ENCODE data around the gene ITSN1. TPM values are rescaled to one million over a fixed set of nuclear protein-coding genes. Genes with fewer than 3 reads are reported as not detected.
"Not testable (repeated sequence)": the region's sequence is repeated elsewhere in the genome, so short reads cannot be mapped to it uniquely, and the experiment has no call there.

Gene ITSN1
- total RNA-seq, 4 donors from 2014 or later: 29.6 to 42.2 (median 41.1) TPM

GRCh38 chr21:33618407-33618806 is 23.9 kb upstream of the ITSN1 start:
- whole genome bisulfite sequencing, 2 donors: 99 to 100% methylated on average over 2 of the region's 2 CpGs
- intact Hi-C loops (cut with DNase I): no loop called here
- Histone ChIP-seq H3K9me3 (no peaks in the 10 kb centered on the region), H3K4me3 (replicated peaks in 1 of 3) (no peak overlapping the region), H3K4me1 (no peaks in the 10 kb centered on the region), H3K36me3 (peaks cover 10 to 21% of the 10 kb centered on the region in 2 donors), H3K27ac (no peak overlapping the region), H3K27me3 (no peaks in the 10 kb centered on the region)
- TF ChIP-seq CTCF (IDR thresholded peaks at IDR 0.05) (no peak), POLR2A (IDR thresholded peaks at IDR 0.05) (no peak)
- no peak for DNase-seq

GRCh38 chr21:33619726-33620125 is 22.6 kb upstream of the ITSN1 start:
- no peak for DNase-seq
- Histone ChIP-seq H3K4me1 (no peaks in the 10 kb centered on the region), H3K9me3 (no peaks in the 10 kb centered on the region), H3K27ac (no peak overlapping the region), H3K4me3 (replicated peaks in 1 of 3) (no peak overlapping the region), H3K27me3 (no peaks in the 10 kb centered on the region), H3K36me3 (peaks cover 10 to 20% of the 10 kb centered on the region in 2 donors)
- TF ChIP-seq POLR2A (IDR thresholded peaks at IDR 0.05): no peak
- no peak for TF ChIP-seq CTCF (IDR thresholded peaks at IDR 0.05)
- 94 to 96% methylated on average over 4 of the region's 4 CpGs for WGBS, 2 donors
- intact Hi-C loops (cut with DNase I): no loop called here

- Histone ChIP-seq H3K4me1 (no peaks in the 10 kb centered on the region), H3K9me3 (no peaks in the 10 kb centered on the region), H3K27me3 (no peaks in the 10 kb centered on the region), H3K36me3 (peaks cover 4 to 18% of the 10 kb centered on the region in 2 donors), H3K4me3 (replicated peaks in 1 of 3) (no peak overlapping the region), H3K27ac (no peak overlapping the region)
- DNase-seq: no peak
- TF ChIP-seq POLR2A (IDR thresholded peaks at IDR 0.05) (no peak), CTCF (IDR thresholded peaks at IDR 0.05) (no peak)
- intact Hi-C loops (cut with DNase I): no loop called here
Observed at GRCh38 chr21:33622253-33622652, 20.0 kb upstream of the ITSN1 start.

- intact Hi-C loops (cut with DNase I); H3K4me3 ChIP-seq (replicated peaks in 1 of 3); DNase-seq; H3K4me1 ChIP-seq; H3K27ac ChIP-seq; H3K9me3 ChIP-seq; H3K27me3 ChIP-seq: not testable (repeated sequence)
- 90 to 93% methylated on average over 7 of the region's 7 CpGs for WGBS, 2 donors
- H3K36me3 ChIP-seq: peaks cover 7 to 16% of the 10 kb centered on the region in 2 donors
Observed at GRCh38 chr21:33626151-33626550, 16.1 kb upstream of the ITSN1 start.

GRCh38 chr21:33634254-33634653 is 8.0 kb upstream of the ITSN1 start:
- Histone ChIP-seq H3K27me3 (no peaks in the 10 kb centered on the region), H3K4me3 (replicated peaks in 1 of 3) (no peak overlapping the region), H3K9me3 (no peaks in the 10 kb centered on the region), H3K4me1 (no peaks in the 10 kb centered on the region), H3K36me3 (peaks cover 0 to 7% of the 10 kb centered on the region in 2 donors), H3K27ac (no peak overlapping the region)
- TF ChIP-seq POLR2A (IDR thresholded peaks at IDR 0.05): no peak
- intact Hi-C loops (cut with DNase I): no loop called here
- no peak for DNase-seq
- WGBS, 2 donors: 97 to 99% methylated on average over 2 of the region's 2 CpGs

- H3K27me3 ChIP-seq: no peaks in the 10 kb centered on the region
- no peaks in the 10 kb centered on the region for H3K9me3 ChIP-seq
- H3K36me3 ChIP-seq: no peaks in the 10 kb centered on the region
- WGBS, 2 donors: 23 to 24% methylated on average over 18 of the region's 18 CpGs
- peak in 1 of 2 donors; percentile 23 for DNase-seq
- H3K27ac ChIP-seq: peak overlapping the region; percentile 84 to 95 (median 94)
- peaks cover 17 to 21% of the 10 kb centered on the region in 2 donors for H3K4me1 ChIP-seq
- intact Hi-C loops (cut with DNase I): no loop called here
- TF ChIP-seq CTCF (IDR thresholded peaks at IDR 0.05) (no peak), POLR2A (IDR thresholded peaks at IDR 0.05) (no peak)
- peak overlapping the region; percentile 22 to 95 (median 81) for H3K4me3 ChIP-seq (replicated peaks in 1 of 3)
Observed at GRCh38 chr21:33640697-33641351, 1.5 kb upstream of the ITSN1 start.

Data from thyroid gland (tissue), 4 donors.